Measurements from ENCODE around the gene HSFX3.

DNA sequence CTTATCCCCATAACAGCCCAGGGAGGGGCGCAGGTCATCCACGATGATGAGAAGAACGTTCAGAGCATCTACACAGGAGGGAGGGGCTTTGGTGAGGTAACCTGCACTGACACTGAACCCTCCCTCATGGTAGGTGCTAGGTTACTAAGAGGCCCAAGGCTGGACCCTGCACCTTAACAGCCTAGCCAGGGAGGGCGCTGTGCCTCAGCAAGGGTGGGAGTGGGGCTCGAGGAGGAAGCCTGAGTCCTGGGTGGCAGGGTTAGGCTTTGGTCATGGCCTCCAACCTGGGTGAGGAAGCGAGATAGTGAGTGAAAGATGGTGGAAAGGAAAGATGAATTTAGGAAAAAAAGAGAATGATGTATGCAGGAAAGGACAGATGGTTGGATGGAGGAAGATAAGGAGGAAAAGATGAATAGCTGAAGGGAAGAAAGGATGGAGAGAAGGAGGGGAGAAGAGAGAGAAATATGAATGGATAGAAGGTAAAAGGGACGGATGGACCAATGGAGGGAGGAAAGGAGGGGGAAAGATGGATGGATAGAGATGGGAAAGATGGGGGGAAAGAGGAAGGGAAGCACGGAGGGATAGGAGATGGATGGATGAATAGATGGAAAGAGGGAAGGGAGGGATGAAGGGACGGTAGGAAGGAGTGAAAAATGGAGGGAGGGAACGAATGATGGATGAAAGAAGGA lies 45.4 kb downstream of the HSFX3 start:
- TF ChIP-seq POLR2AphosphoS5 (IDR thresholded peaks at IDR 0.05; ENCODE audit: low read depth, low read length): no peak
- TF ChIP-seq, protein P1, sequence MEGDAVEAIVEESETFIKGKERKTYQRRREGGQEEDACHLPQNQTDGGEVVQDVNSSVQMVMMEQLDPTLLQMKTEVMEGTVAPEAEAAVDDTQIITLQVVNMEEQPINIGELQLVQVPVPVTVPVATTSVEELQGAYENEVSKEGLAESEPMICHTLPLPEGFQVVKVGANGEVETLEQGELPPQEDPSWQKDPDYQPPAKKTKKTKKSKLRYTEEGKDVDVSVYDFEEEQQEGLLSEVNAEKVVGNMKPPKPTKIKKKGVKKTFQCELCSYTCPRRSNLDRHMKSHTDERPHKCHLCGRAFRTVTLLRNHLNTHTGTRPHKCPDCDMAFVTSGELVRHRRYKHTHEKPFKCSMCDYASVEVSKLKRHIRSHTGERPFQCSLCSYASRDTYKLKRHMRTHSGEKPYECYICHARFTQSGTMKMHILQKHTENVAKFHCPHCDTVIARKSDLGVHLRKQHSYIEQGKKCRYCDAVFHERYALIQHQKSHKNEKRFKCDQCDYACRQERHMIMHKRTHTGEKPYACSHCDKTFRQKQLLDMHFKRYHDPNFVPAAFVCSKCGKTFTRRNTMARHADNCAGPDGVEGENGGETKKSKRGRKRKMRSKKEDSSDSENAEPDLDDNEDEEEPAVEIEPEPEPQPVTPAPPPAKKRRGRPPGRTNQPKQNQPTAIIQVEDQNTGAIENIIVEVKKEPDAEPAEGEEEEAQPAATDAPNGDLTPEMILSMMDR (CRISPR knock-in tag; IDR thresholded peaks at IDR 0.05): no peak
- no peak for TF ChIP-seq ELF1 (CRISPR knock-in tag; IDR thresholded peaks at IDR 0.05)
- TF ChIP-seq SAP130 (CRISPR knock-in tag; IDR thresholded peaks at IDR 0.05; ENCODE audit: low read depth): no peak
